SKM-1 treated with dmso at 0.1 percent for 144 hours (cell line): ENCODE data around the gene CACNA1D.
"Not testable (repeated sequence)": the region's sequence is repeated elsewhere in the genome, so short reads cannot be mapped to it uniquely, and the experiment has no call there.

Experiments used
- DNase-seq: peaks from one replicate; lab custom pipeline; 2025; ENCODE audit not compliant: unreplicated experiment; lab: John Stamatoyannopoulos, UW

CACNA1D gene

GRCh38 chr3:53493963-53494791, at the start of gene CACNA1D:
TSS of gene CACNA1D (plus strand) at chr3:53494611. CDS start at chr3:53495167, 556 bp downstream.
- no peak for DNase-seq

- peak; percentile 81 for DNase-seq
Observed at GRCh38 chr3:53457068-53457467, 37.3 kb upstream of the CACNA1D start.

GRCh38 chr3:53460326-53460725, 34.1 kb upstream of the CACNA1D start:
- no peak for DNase-seq

- no peak for DNase-seq
Observed at GRCh38 chr3:53464424-53464823, 30.0 kb upstream of the CACNA1D start.

- DNase-seq, result not testable (repeated sequence)
Observed at GRCh38 chr3:53469758-53470157, 24.7 kb upstream of the CACNA1D start.

- DNase-seq, result no peak
Observed at GRCh38 chr3:53473422-53473821, 21.0 kb upstream of the CACNA1D start.

- not testable (repeated sequence) for DNase-seq
Observed at GRCh38 chr3:53476372-53476771, 18.0 kb upstream of the CACNA1D start.

- not testable (repeated sequence) for DNase-seq
Observed at GRCh38 chr3:53477689-53478088, 16.7 kb upstream of the CACNA1D start.

GRCh38 chr3:53478166-53478830, 16.1 kb upstream of the CACNA1D start:
- no peak for DNase-seq

- no peak for DNase-seq
Observed at GRCh38 chr3:53478921-53479664, 15.3 kb upstream of the CACNA1D start.

GRCh38 chr3:53482227-53482626, 12.2 kb upstream of the CACNA1D start:
- DNase-seq, result no peak

- DNase-seq, result no peak
Observed at GRCh38 chr3:53483821-53484220, 10.6 kb upstream of the CACNA1D start.

GRCh38 chr3:53484984-53485383, 9.4 kb upstream of the CACNA1D start:
- no peak for DNase-seq

- DNase-seq, result no peak
Observed at GRCh38 chr3:53485675-53486403, 8.6 kb upstream of the CACNA1D start.

GRCh38 chr3:53486961-53487654, 7.3 kb upstream of the CACNA1D start:
- DNase-seq, result no peak

- DNase-seq, result no peak
Observed at GRCh38 chr3:53489386-53489785, 5.0 kb upstream of the CACNA1D start.

GRCh38 chr3:53489787-53490458, 4.5 kb upstream of the CACNA1D start:
- no peak for DNase-seq

GRCh38 chr3:53490459-53490968, 3.9 kb upstream of the CACNA1D start:
- DNase-seq, result no peak

- DNase-seq, result no peak
Observed at GRCh38 chr3:53491276-53491675, 3.1 kb upstream of the CACNA1D start.

GRCh38 chr3:53493595-53493962, 832 bp upstream of the CACNA1D start:
- no peak for DNase-seq
